Activated CD4-positive, alpha-beta T cell treated with anti-CD3 and anti-CD28 coated beads, Interleukin-2, Interleukin-4, amounts not matched to agents 100 ng/mL and 50 ng/mL, durations not matched to agents 16 hours and 8 hours (primary cell): ENCODE data around the gene MTRF1L.
"Not testable (repeated sequence)": the region's sequence is repeated elsewhere in the genome, so short reads cannot be mapped to it uniquely, and the experiment has no call there.

Experiments used
- DNase-seq: peaks from one replicate; pipeline ENCODE4 v3.0.0-alpha.2; 2020; ENCODE audit warnings: low spot score

The MTRF1L gene

GRCh38 chr6:153001767-153002612 lies 519 bp downstream of the MTRF1L start:
- DNase-seq, result no peak

GRCh38 chr6:153000790-153001189 lies 1.7 kb downstream of the MTRF1L start:
- not testable (repeated sequence) for DNase-seq

- DNase-seq, result no peak
These were observed 2.3 kb downstream of the MTRF1L start for GRCh38 chr6:153000243-153000642.

- not testable (repeated sequence) for DNase-seq
These were observed 3.0 kb downstream of the MTRF1L start for GRCh38 chr6:152999538-152999937.

- peak; percentile 28 for DNase-seq
These were observed 8.7 kb downstream of the MTRF1L start for GRCh38 chr6:152993847-152994246.

GRCh38 chr6:152993431-152993830 lies 9.1 kb downstream of the MTRF1L start:
- no peak for DNase-seq

- no peak for DNase-seq
These were observed 15.5 kb downstream of the MTRF1L start for GRCh38 chr6:152986978-152987377.

- DNase-seq, result not testable (repeated sequence)
These were observed 17.2 kb downstream of the MTRF1L start for GRCh38 chr6:152985300-152985699.

GRCh38 chr6:152984513-152984872 lies 18.0 kb downstream of the MTRF1L start:
- DNase-seq, result no peak

GRCh38 chr6:152983637-152984512 lies 18.6 kb downstream of the MTRF1L start:
- peak; percentile 96 for DNase-seq

GRCh38 chr6:152982904-152983636 lies 19.4 kb downstream of the MTRF1L start, which contains the start of gene FBXO5:
FBXO5 (minus strand) TSS chr6:152983041; CDS start chr6:152982959, 82 bp downstream.
- DNase-seq, result peak; percentile 97

- DNase-seq, result no peak
These were observed 20.3 kb downstream of the MTRF1L start for GRCh38 chr6:152981989-152982903.

GRCh38 chr6:152981219-152981618 lies 21.3 kb downstream of the MTRF1L start:
- DNase-seq, result no peak

GRCh38 chr6:152980656-152981055 lies 21.9 kb downstream of the MTRF1L start:
- no peak for DNase-seq

GRCh38 chr6:152979116-152979515 lies 23.4 kb downstream of the MTRF1L start:
- DNase-seq, result no peak

GRCh38 chr6:152978058-152978457 lies 24.5 kb downstream of the MTRF1L start:
- DNase-seq, result no peak

GRCh38 chr6:152977556-152977955 lies 25.0 kb downstream of the MTRF1L start:
- no peak for DNase-seq

GRCh38 chr6:152976749-152977148 lies 25.8 kb downstream of the MTRF1L start:
- DNase-seq, result no peak

- DNase-seq, result peak; percentile 28
These were observed 27.1 kb downstream of the MTRF1L start for GRCh38 chr6:152975204-152975915.

- peak; percentile 25 for DNase-seq
These were observed 28.6 kb downstream of the MTRF1L start for GRCh38 chr6:152973916-152974315.
